Measurements from ENCODE around the gene POLR3C.
A peak's percentile ranks its signal among the peaks of the same experiment; 100 is the strongest.

Gene POLR3C

GRCh38 chr1:145871994-145872924 is 48.3 kb downstream of the POLR3C start:
- DNase-seq = no peak

GRCh38 chr1:145874646-145875045 is 50.6 kb downstream of the POLR3C start:
- no peak for DNase-seq

GRCh38 chr1:145877923-145878486 is 54.0 kb downstream of the POLR3C start:
- DNase-seq = no peak

GRCh38 chr1:145878724-145879123 is 54.7 kb downstream of the POLR3C start:
- peak; percentile 49 for DNase-seq

GRCh38 chr1:145879775-145880174 is 55.8 kb downstream of the POLR3C start:
- DNase-seq = peak; percentile 100

DNA sequence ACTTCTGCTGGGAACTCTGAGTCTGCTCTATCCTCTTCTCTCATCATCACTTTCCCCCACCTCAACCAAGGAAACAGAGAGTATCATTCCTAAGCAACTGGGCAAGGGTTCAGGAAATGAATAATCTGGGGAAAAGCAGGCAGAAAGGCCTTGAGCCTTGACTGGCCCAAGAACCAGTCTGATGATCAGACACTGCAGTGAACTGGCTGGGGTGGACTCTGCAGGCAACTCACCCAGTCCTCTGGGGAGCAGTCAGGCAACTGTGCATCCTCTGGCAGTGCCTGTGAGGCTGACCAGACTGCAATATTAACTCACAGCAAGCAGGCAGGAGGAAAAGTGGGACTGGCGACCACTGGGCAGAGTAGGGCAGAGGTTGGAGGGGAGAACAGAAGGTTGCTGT is 60.7 kb downstream of the POLR3C start:
- DNase-seq = no peak

GRCh38 chr1:145885738-145886287 is 61.8 kb downstream of the POLR3C start, which contains the start of gene ANKRD35:
ANKRD35 (minus strand) TSS chr1:145885866; CDS start chr1:145885758, 108 bp downstream.
- DNase-seq = peak; percentile 96

- no peak for DNase-seq
Observed at GRCh38 chr1:145886390-145886789, 62.4 kb downstream of the POLR3C start.

GRCh38 chr1:145886816-145887215 is 62.8 kb downstream of the POLR3C start:
- no peak for DNase-seq

DNA sequence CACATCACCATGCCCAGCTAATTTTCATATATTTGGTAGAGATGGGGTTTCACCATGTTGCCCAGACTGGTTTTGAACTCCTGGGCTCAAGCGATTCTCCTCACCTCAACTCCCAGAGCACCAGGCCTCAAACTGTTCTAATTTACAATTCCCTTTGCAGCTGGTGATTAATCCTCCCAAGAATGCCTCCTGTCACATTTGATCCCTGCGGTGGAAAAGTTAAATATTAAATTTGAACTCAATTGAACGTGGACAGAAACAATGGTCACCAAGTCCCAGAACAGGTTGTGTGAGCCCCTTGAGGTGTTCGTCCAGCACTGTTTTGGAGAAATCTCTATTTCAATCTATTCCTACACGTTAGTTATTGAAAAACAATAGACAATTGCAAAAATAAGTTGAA is 63.6 kb downstream of the POLR3C start:
- no peak for DNase-seq

DNA sequence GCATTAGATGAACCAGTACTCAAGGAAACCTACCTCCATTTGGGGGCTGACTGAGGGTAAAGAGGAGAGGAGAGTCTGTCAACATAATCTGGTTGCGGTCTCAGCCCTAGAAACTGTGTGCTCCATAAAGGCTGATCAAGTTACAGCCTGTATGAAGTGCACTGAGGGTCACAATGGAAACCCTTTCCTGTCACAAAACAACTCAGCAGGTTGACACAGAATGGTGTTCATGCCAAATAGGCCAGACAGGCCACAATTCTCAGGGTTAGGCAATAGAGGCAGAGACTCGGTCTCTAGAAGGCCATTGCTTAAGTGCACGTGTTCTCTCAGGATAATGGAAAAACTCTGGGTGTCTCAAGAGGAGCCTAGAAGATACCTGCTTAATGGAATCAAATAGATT is 65.7 kb downstream of the POLR3C start:
- DNase-seq = peak; percentile 95

GRCh38 chr1:145891143-145891542 is 67.1 kb downstream of the POLR3C start:
- DNase-seq = peak; percentile 29

GRCh38 chr1:145891587-145892485 is 67.8 kb downstream of the POLR3C start:
- DNase-seq = peak; percentile 99

GRCh38 chr1:145892486-145893087 is 68.6 kb downstream of the POLR3C start:
- DNase-seq = no peak

- DNase-seq = no peak
Observed at GRCh38 chr1:145893306-145894055, 69.5 kb downstream of the POLR3C start.

Measured in NCI-H345 (cell line).